Measurements from ENCODE around the gene TOR2A. TPM values are rescaled to one million over a fixed set of nuclear protein-coding genes. Genes with fewer than 3 reads are reported as not detected.
A peak's percentile ranks its signal among the peaks of the same experiment; 100 is the strongest.

The TOR2A gene
- total and polyA plus RNA-seq, 9 of the 15 experiments (the other 6 are each of a cell fraction or from before 2014, with no cell fraction given) = 0.80 to 25.9 (median 11.1) TPM

DNA sequence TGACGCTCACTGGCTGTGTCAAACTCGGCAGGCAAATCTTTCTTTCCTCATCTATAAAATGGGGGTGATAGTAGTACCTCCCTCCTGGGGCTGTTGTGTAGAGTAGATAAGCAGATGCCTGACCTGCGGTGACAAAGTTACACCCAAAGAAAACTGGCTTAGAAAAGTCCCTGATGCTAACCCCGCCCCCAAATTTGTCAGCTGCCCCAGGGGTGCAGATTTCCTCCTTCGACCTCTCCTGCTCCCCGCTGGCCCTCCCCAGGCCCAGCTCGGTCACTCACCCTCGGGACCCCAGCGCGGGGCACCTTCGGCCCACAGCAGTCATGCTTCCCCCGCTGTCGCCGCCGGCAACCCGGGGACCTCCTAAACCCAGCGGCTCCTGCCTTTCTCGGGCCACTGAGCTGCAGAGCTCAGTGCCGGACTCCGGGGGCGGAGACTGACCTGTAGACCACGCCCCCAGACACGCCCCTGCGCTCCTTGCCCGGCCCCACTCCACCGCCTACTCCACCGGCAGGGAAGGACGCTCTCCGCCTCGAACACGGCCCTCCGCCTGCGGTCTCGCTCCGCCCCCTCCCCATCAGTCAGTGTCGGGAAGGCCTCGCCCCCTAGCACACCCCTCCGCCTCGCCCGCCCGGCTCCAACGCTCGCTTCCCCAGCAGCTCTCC, 35.9 kb upstream of the TOR2A start (continued):
- TF ChIP-seq, protein P1, sequence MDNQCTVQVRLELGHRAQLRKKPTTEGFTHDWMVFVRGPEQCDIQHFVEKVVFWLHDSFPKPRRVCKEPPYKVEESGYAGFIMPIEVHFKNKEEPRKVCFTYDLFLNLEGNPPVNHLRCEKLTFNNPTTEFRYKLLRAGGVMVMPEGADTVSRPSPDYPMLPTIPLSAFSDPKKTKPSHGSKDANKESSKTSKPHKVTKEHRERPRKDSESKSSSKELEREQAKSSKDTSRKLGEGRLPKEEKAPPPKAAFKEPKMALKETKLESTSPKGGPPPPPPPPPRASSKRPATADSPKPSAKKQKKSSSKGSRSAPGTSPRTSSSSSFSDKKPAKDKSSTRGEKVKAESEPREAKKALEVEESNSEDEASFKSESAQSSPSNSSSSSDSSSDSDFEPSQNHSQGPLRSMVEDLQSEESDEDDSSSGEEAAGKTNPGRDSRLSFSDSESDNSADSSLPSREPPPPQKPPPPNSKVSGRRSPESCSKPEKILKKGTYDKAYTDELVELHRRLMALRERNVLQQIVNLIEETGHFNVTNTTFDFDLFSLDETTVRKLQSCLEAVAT (IDR thresholded peaks at IDR 0.05) = peak in 1 of 2 experiments; percentile 60; a peak in 1 of 4 replicates
- TF ChIP-seq HDAC2 (IDR thresholded peaks at IDR 0.05) (0 out of 2 replicates have a peak, but pooled peaks have one; percentile 45), RCOR1 (IDR thresholded peaks at IDR 0.05; ENCODE audit: borderline replicate concordance in 1 of 2, low read depth in 2 of 2, low read length in 2 of 2) (peak in 1 of 2 experiments; percentile 76; a peak in 2 of 4 replicates), ZBTB7A (IDR thresholded peaks at IDR 0.05; ENCODE audit: borderline replicate concordance, control insufficient read depth, low read depth, low read length) (peak; percentile 82), RBFOX2 (IDR thresholded peaks at IDR 0.05; ENCODE audit: low read depth, low read length) (peak; percentile 30; the same call in 1 of the 2 replicates), ATF1 (CRISPR knock-in tag; IDR thresholded peaks at IDR 0.05) (no peak), ATF1 (tag; IDR thresholded peaks at IDR 0.05) (peak; percentile 44), TAL1 (IDR thresholded peaks at IDR 0.05) (peak; percentile 49; the same call in 1 of the 2 replicates), KLF13 (tag; IDR thresholded peaks at IDR 0.05; ENCODE audit: borderline replicate concordance, low read depth) (peak; percentile 72; the same call in 1 of the 2 replicates), POLR2G (IDR thresholded peaks at IDR 0.05; ENCODE audit: low read depth, low read length) (peak; percentile 66)
- TF ChIP-seq, protein P2, sequence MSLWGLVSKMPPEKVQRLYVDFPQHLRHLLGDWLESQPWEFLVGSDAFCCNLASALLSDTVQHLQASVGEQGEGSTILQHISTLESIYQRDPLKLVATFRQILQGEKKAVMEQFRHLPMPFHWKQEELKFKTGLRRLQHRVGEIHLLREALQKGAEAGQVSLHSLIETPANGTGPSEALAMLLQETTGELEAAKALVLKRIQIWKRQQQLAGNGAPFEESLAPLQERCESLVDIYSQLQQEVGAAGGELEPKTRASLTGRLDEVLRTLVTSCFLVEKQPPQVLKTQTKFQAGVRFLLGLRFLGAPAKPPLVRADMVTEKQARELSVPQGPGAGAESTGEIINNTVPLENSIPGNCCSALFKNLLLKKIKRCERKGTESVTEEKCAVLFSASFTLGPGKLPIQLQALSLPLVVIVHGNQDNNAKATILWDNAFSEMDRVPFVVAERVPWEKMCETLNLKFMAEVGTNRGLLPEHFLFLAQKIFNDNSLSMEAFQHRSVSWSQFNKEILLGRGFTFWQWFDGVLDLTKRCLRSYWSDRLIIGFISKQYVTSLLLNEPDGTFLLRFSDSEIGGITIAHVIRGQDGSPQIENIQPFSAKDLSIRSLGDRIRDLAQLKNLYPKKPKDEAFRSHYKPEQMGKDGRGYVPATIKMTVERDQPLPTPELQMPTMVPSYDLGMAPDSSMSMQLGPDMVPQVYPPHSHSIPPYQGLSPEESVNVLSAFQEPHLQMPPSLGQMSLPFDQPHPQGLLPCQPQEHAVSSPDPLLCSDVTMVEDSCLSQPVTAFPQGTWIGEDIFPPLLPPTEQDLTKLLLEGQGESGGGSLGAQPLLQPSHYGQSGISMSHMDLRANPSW (CRISPR knock-in tag; IDR thresholded peaks at IDR 0.05) = no peak
- TF ChIP-seq, protein P3, sequence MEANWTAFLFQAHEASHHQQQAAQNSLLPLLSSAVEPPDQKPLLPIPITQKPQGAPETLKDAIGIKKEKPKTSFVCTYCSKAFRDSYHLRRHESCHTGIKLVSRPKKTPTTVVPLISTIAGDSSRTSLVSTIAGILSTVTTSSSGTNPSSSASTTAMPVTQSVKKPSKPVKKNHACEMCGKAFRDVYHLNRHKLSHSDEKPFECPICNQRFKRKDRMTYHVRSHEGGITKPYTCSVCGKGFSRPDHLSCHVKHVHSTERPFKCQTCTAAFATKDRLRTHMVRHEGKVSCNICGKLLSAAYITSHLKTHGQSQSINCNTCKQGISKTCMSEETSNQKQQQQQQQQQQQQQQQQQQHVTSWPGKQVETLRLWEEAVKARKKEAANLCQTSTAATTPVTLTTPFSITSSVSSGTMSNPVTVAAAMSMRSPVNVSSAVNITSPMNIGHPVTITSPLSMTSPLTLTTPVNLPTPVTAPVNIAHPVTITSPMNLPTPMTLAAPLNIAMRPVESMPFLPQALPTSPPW (CRISPR knock-in tag; IDR thresholded peaks at IDR 0.05) = peak; percentile 88
